GM19468 (cell line): Measurements from ENCODE around the gene KCNMB4.
"Not testable (repeated sequence)": the region's sequence is repeated elsewhere in the genome, so short reads cannot be mapped to it uniquely, and the experiment has no call there.

ENCODE experiments used
- ATAC-seq: cut with Tn5 transposase; IDR thresholded peaks from one replicate; pipeline ENCODE4 v1.9.1; 2021; ENCODE audit warnings: mild to moderate bottlenecking, moderate library complexity, moderate number of reproducible peaks; ENCODE audit not compliant: unreplicated experiment; ENCODE audit errors: extremely low read depth

KCNMB4 gene

GRCh38 chr12:70367258-70368141 lies 1.4 kb downstream of the KCNMB4 start:
- ATAC-seq = no peak

- ATAC-seq = no peak
Observed at GRCh38 chr12:70372881-70373280, 6.8 kb downstream of the KCNMB4 start.

- ATAC-seq = no peak
Observed at GRCh38 chr12:70379846-70380245, 13.8 kb downstream of the KCNMB4 start.

- ATAC-seq = no peak
Observed at GRCh38 chr12:70383484-70383883, 17.4 kb downstream of the KCNMB4 start.

- no peak for ATAC-seq
Observed at GRCh38 chr12:70383886-70384285, 17.8 kb downstream of the KCNMB4 start.

GRCh38 chr12:70386771-70387170 lies 20.7 kb downstream of the KCNMB4 start:
- ATAC-seq = no peak

GRCh38 chr12:70389678-70390077 lies 23.6 kb downstream of the KCNMB4 start:
- no peak for ATAC-seq

GRCh38 chr12:70392631-70393030 lies 26.5 kb downstream of the KCNMB4 start:
- ATAC-seq = not testable (repeated sequence)

GRCh38 chr12:70393787-70394499 lies 27.9 kb downstream of the KCNMB4 start:
- no peak for ATAC-seq

- no peak for ATAC-seq
Observed at GRCh38 chr12:70398002-70398401, 31.9 kb downstream of the KCNMB4 start.

- no peak for ATAC-seq
Observed at GRCh38 chr12:70398862-70399261, 32.8 kb downstream of the KCNMB4 start.

- ATAC-seq = no peak
Observed at GRCh38 chr12:70399311-70399710, 33.2 kb downstream of the KCNMB4 start.

GRCh38 chr12:70400124-70400523 lies 34.0 kb downstream of the KCNMB4 start:
- no peak for ATAC-seq

GRCh38 chr12:70402597-70402996 lies 36.5 kb downstream of the KCNMB4 start:
- ATAC-seq = no peak

GRCh38 chr12:70403826-70404225 lies 37.7 kb downstream of the KCNMB4 start:
- no peak for ATAC-seq

- ATAC-seq = no peak
Observed at GRCh38 chr12:70408004-70408790, 42.1 kb downstream of the KCNMB4 start.

GRCh38 chr12:70415987-70416386 lies 49.9 kb downstream of the KCNMB4 start:
- ATAC-seq = no peak

GRCh38 chr12:70417121-70417520 lies 51.0 kb downstream of the KCNMB4 start:
- ATAC-seq = no peak

- no peak for ATAC-seq
Observed at GRCh38 chr12:70418101-70418500, 52.0 kb downstream of the KCNMB4 start.

GRCh38 chr12:70422631-70423030 lies 56.5 kb downstream of the KCNMB4 start:
- no peak for ATAC-seq

GRCh38 chr12:70426620-70427019 lies 60.5 kb downstream of the KCNMB4 start:
- no peak for ATAC-seq
